ENCODE measurements around the gene RPS15.

- no peak for TF ChIP-seq ARNTL (CRISPR knock-in tag; IDR thresholded peaks at IDR 0.05; ENCODE audit: borderline replicate concordance, low read depth)
- no peak for TF ChIP-seq CSRNP3 (CRISPR knock-in tag; IDR thresholded peaks at IDR 0.05)
- TF ChIP-seq ZNF8 (CRISPR knock-in tag; IDR thresholded peaks at IDR 0.05): no peak
- no peak for TF ChIP-seq PPARA (CRISPR knock-in tag; IDR thresholded peaks at IDR 0.05; ENCODE audit: borderline replicate concordance)
- no peak for TF ChIP-seq RARB (CRISPR knock-in tag; IDR thresholded peaks at IDR 0.05)
- TF ChIP-seq PATZ1 (CRISPR knock-in tag; IDR thresholded peaks at IDR 0.05; ENCODE audit: borderline replicate concordance): no peak
- TF ChIP-seq ZNF70 (CRISPR knock-in tag; IDR thresholded peaks at IDR 0.05): no peak
- TF ChIP-seq CREB5 (CRISPR knock-in tag; IDR thresholded peaks at IDR 0.05; ENCODE audit: low read depth): no peak
- no peak for TF ChIP-seq CSDC2 (CRISPR knock-in tag; IDR thresholded peaks at IDR 0.05)
- no peak for TF ChIP-seq ZNF565 (CRISPR knock-in tag; conservative IDR thresholded peaks at IDR 0.05; ENCODE audit: low read depth)
- TF ChIP-seq ZFP3 (CRISPR knock-in tag; IDR thresholded peaks at IDR 0.05): no peak
These were observed 587 bp upstream of the RPS15 start for GRCh38 chr19:1437609-1438008.
